GM20000 (cell line): ENCODE results near the gene ALDH8A1.

Source experiments
- DNase-seq: peaks from one replicate; pipeline ENCODE4 v3.0.0; 2012; ENCODE audit warnings: low spot score
- CTCF ChIP-seq: IDR thresholded peaks from 2 replicates; pipeline ENCODE4 v1.5.1; 2012; ENCODE audit warnings: mild to moderate bottlenecking, control low read depth; ENCODE audit errors: extremely low read depth, missing control alignments

Gene ALDH8A1

GRCh38 chr6:134951494-134952263 is 1.8 kb upstream of the ALDH8A1 start:
- DNase-seq = no peak
- no peak for TF ChIP-seq CTCF

- DNase-seq = no peak
- TF ChIP-seq CTCF = no peak
Observed at GRCh38 chr6:134950482-134950881, 581 bp upstream of the ALDH8A1 start.

- TF ChIP-seq CTCF = no peak
Observed at GRCh38 chr6:134948691-134949090, 1.2 kb downstream of the ALDH8A1 start.

GRCh38 chr6:134948142-134948541 is 1.8 kb downstream of the ALDH8A1 start:
- TF ChIP-seq CTCF = no peak
- no peak for DNase-seq

More at GRCh38 chr6:134948691-134949090, 1.2 kb downstream of the ALDH8A1 start:
- no peak for DNase-seq

GRCh38 chr6:134945045-134945444 is 4.9 kb downstream of the ALDH8A1 start:
- TF ChIP-seq CTCF = no peak
- DNase-seq = no peak

- TF ChIP-seq CTCF = no peak
- DNase-seq = no peak
Observed at GRCh38 chr6:134943522-134944111, 6.3 kb downstream of the ALDH8A1 start.

- no peak for TF ChIP-seq CTCF
Observed at GRCh38 chr6:134938896-134939295, 11.0 kb downstream of the ALDH8A1 start.

More at GRCh38 chr6:134938896-134939295, 11.0 kb downstream of the ALDH8A1 start:
- peak; percentile 60 for DNase-seq
